Astrocyte of the cerebellum (primary cell): ENCODE results near the gene UTS2R.

Experiments used
- DNase-seq: peaks from one replicate; pipeline ENCODE4 v3.0.0-alpha.2; 2011; ENCODE audit warnings: low read depth
- H3K4me3 ChIP-seq: 2 replicates; pipeline ENCODE4 v1.5.1; 2011; ENCODE audit warnings: mild to moderate bottlenecking, low read depth, low read length, moderate library complexity
- CTCF ChIP-seq: IDR thresholded peaks from 2 replicates; pipeline ENCODE4 v1.5.1; 2012; ENCODE audit warnings: low read length, low read depth, moderate library complexity, mild to moderate bottlenecking; ENCODE audit errors: missing control alignments
- in situ Hi-C: cut with HindIII; loops from 2 replicates; pipeline ENCODE4 v1.10.0; 2017; ENCODE audit warnings: low sequenced_read_pairs

The UTS2R gene

GRCh38 chr17:82361885-82362633 lies 9.5 kb upstream of the UTS2R start:
- in situ Hi-C loops = loop anchor here (5.0 kb wide), 1 partner anchor 55 kb away; the partner anchor contains the start of genes HEXD and OGFOD3
- DNase-seq = no peak
- no peak for TF ChIP-seq CTCF
- H3K4me3 ChIP-seq = no peak overlapping the region

GRCh38 chr17:82365606-82366295 lies 5.8 kb upstream of the UTS2R start:
- in situ Hi-C loops = no loop called here
- no peak for TF ChIP-seq CTCF
- no peak for DNase-seq
- H3K4me3 ChIP-seq = no peak overlapping the region

- no peak for TF ChIP-seq CTCF
- in situ Hi-C loops = no loop called here
- H3K4me3 ChIP-seq = no peak overlapping the region
- no peak for DNase-seq
These were observed 4.8 kb upstream of the UTS2R start for GRCh38 chr17:82366749-82367148.

- no peak for TF ChIP-seq CTCF
- H3K4me3 ChIP-seq = no peak overlapping the region
- DNase-seq = no peak
- in situ Hi-C loops = no loop called here
These were observed 3.6 kb upstream of the UTS2R start for GRCh38 chr17:82367724-82368524.

GRCh38 chr17:82369211-82369610 lies 2.4 kb upstream of the UTS2R start:
- H3K4me3 ChIP-seq = no peak overlapping the region
- no peak for TF ChIP-seq CTCF
- in situ Hi-C loops = no loop called here
- DNase-seq = no peak
